GM23338 (cell line): Measurements from ENCODE around the gene PCSK5. TPM values are rescaled to one million over a fixed set of nuclear protein-coding genes. Genes with fewer than 3 reads are reported as not detected.

Experiments
- ATAC-seq: fragments of 200-7000 bp; cut with Tn5 transposase; 3 replicates; pipeline ENCODE4 v1.9.1; 2020
- DNase-seq: peaks from one replicate; pipeline ENCODE4 v3.0.0-alpha.2; 2015; ENCODE audit warnings: low spot score
- H2AFZ ChIP-seq: fragments of 200-600 bp; sonication (generic); 2 replicates; pipeline ENCODE4 v1.8.0; 2016; ENCODE audit warnings: antibody characterized with exemption, mild to moderate bottlenecking, moderate library complexity
- H3F3A ChIP-seq: fragments of 200-600 bp; sonication (generic); replicated peaks from 2 replicates; pipeline ENCODE4 v1.8.0; 2017; ENCODE audit warnings: antibody characterized with exemption, mixed run types, low read depth
- H3K27ac ChIP-seq: fragments of 200-600 bp; sonication (generic); 2 replicates; pipeline ENCODE4 v1.6.1; 2016; ENCODE audit warnings: low read depth
- H3K27me3 ChIP-seq: fragments of 200-600 bp; sonication (generic); 2 replicates; pipeline ENCODE4 v1.8.0; 2016; ENCODE audit warnings: mild to moderate bottlenecking, mixed run types, moderate library complexity; ENCODE audit not compliant: insufficient read depth
- H3K36me3 ChIP-seq: fragments of 200-600 bp; sonication (generic); 2 replicates; pipeline ENCODE4 v1.8.0; 2016; ENCODE audit warnings: mild to moderate bottlenecking; ENCODE audit not compliant: insufficient read depth
- H3K4me1 ChIP-seq: fragments of 200-600 bp; sonication (generic); 2 replicates; pipeline ENCODE4 v1.8.0; 2016; ENCODE audit warnings: mild to moderate bottlenecking, moderate library complexity; ENCODE audit not compliant: insufficient read depth
- H3K4me2 ChIP-seq: fragments of 200-600 bp; sonication (generic); 2 replicates; pipeline ENCODE4 v1.7.1; 2017; ENCODE audit warnings: mixed run types
- H3K4me3 ChIP-seq: fragments of 200-600 bp; sonication (generic); 2 replicates; pipeline ENCODE4 v1.6.1; 2016; ENCODE audit warnings: mixed run types
- H3K79me2 ChIP-seq: fragments of 200-600 bp; sonication (generic); replicated peaks from 2 replicates; pipeline ENCODE4 v1.8.0; 2017; ENCODE audit warnings: mild to moderate bottlenecking; ENCODE audit not compliant: insufficient read depth
- H3K9me2 ChIP-seq: fragments of 200-600 bp; sonication (generic); 2 replicates; pipeline ENCODE4 v1.8.0; 2017; ENCODE audit not compliant: insufficient read depth
- H4K20me1 ChIP-seq: fragments of 200-600 bp; sonication (generic); replicated peaks from 2 replicates; pipeline ENCODE4 v1.8.0; 2017; ENCODE audit warnings: mild to moderate bottlenecking; ENCODE audit not compliant: insufficient read depth
- H3K27ac Mint-ChIP-seq: 2 replicates; pipeline ENCODE4 v1.8.0; 2020; ENCODE audit warnings: inconsistent platforms, mild to moderate bottlenecking, moderate library complexity, mixed read lengths
- H3K27me3 Mint-ChIP-seq: 3 replicates; pipeline ENCODE4 v1.8.0; 2022; ENCODE audit warnings: low read depth, mild to moderate bottlenecking, moderate library complexity, mixed read lengths, inconsistent platforms; ENCODE audit not compliant: insufficient read depth, poor library complexity
- H3K36me3 Mint-ChIP-seq: 3 replicates; pipeline ENCODE4 v1.8.0; 2021; ENCODE audit warnings: low read depth, mild to moderate bottlenecking, inconsistent platforms, moderate library complexity, mixed read lengths
- H3K4me1 Mint-ChIP-seq: 3 replicates; pipeline ENCODE4 v1.8.0; 2020; ENCODE audit warnings: mild to moderate bottlenecking, inconsistent platforms, mixed read lengths
- H3K4me3 Mint-ChIP-seq: 3 replicates; pipeline ENCODE4 v1.8.0; 2021; ENCODE audit warnings: moderate library complexity, mild to moderate bottlenecking, inconsistent platforms, mixed read lengths
- H3K9me3 Mint-ChIP-seq: 3 replicates; pipeline ENCODE4 v1.8.0; 2020; ENCODE audit warnings: moderate library complexity, mild to moderate bottlenecking, inconsistent platforms, mixed read lengths
- ETS1 ChIP-seq: IDR thresholded peaks from 2 replicates; pipeline ENCODE4 v1.6.1; 2016; ENCODE audit warnings: antibody characterized with exemption
- STAT1 ChIP-seq: IDR thresholded peaks from one replicate; pipeline ENCODE4 v1.6.1; 2016; ENCODE audit warnings: antibody characterized with exemption; ENCODE audit not compliant: unreplicated experiment
- ZNF462 ChIP-seq: fragments of 250-450 bp; sonication (Bioruptor Pico); IDR thresholded peaks from 2 replicates; pipeline ENCODE4 v1.5.0; 2020; ENCODE audit warnings: mild to moderate bottlenecking, moderate library complexity
- polyA plus RNA-seq: library from polyadenylated mRNA; unstranded; fragments of >200 nt; fragmentation: Nextera tagmentation; extraction: Ambion mirVana; gene quantifications from 2 replicates; pipeline ENCODE4 v1.2.1, GENCODE V29; 2016
- total RNA-seq: library from RNA; depleted of rRNA; stranded (reverse); fragments of >200 nt; shearing (Covaris generic); gene quantifications from 2 replicates; pipeline ENCODE4 v1.2.3, GENCODE V29; 2014

PCSK5 gene
- total and polyA plus RNA-seq, 2 experiments from 2014 or later: 12.3 to 34.8 TPM

GRCh38 chr9:76353280-76353679, 462.8 kb downstream of the PCSK5 start (continued):
- TF ChIP-seq ZNF462: no peak

- Mint-ChIP-seq H3K4me3 (no peak overlapping the region), H3K36me3 (no peaks in the 10 kb centered on the region), H3K9me3 (0 out of 3 replicates have a peak, but pooled peaks cover 2% of the 10 kb centered on the region), H3K4me1 (no peaks in the 10 kb centered on the region), H3K27me3 (peaks cover 2% of the 10 kb centered on the region), H3K27ac (no peak overlapping the region)
- H2AFZ ChIP-seq: no peak overlapping the region; the same call in 1 of the 2 replicates
- no peaks in the 10 kb centered on the region for H3K79me2 ChIP-seq
- no peaks in the 10 kb centered on the region for H3K4me1 ChIP-seq
- DNase-seq: no peak
- no peaks in the 10 kb centered on the region for H3K9me2 ChIP-seq
- H3K36me3 ChIP-seq: no peaks in the 10 kb centered on the region
- no peak for ATAC-seq
- no peaks in the 10 kb centered on the region for H3K27me3 ChIP-seq
- H3K4me3 ChIP-seq: no peak overlapping the region
- TF ChIP-seq STAT1: no peak
- no peak for TF ChIP-seq ETS1
- TF ChIP-seq ZNF462: no peak
- H4K20me1 ChIP-seq: no peaks in the 10 kb centered on the region
- no peak overlapping the region for H3K4me2 ChIP-seq
- no peaks in the 10 kb centered on the region for H3F3A ChIP-seq
- no peak overlapping the region for H3K27ac ChIP-seq
Observed at GRCh38 chr9:76354221-76354620, 463.7 kb downstream of the PCSK5 start.
